DND-41 (cell line): ENCODE results near the gene HDAC7.

ENCODE experiments used
- ATAC-seq: fragments of 200-7000 bp; cut with Tn5 transposase; 3 replicates; pipeline ENCODE4 v1.9.1; 2021; ENCODE audit warnings: low read depth; ENCODE audit not compliant: insufficient read depth
- DNase-seq: peaks from one replicate; pipeline ENCODE4 v3.0.0-alpha.2; 2020
- H2AFZ ChIP-seq: 2 replicates; pipeline ENCODE4 v1.6.0; 2012; ENCODE audit warnings: low read depth, low read length
- H3K27ac ChIP-seq: 2 replicates; pipeline ENCODE4 v1.5.1; 2012; ENCODE audit warnings: low read length, inconsistent platforms
- H3K27me3 ChIP-seq: fragments of 200-600 bp; sonication (generic); 2 replicates; pipeline ENCODE4 v1.6.0; 2012; ENCODE audit warnings: low read length, mild to moderate bottlenecking, inconsistent platforms; ENCODE audit not compliant: insufficient read depth, poor library complexity
- H3K36me3 ChIP-seq: 2 replicates; pipeline ENCODE4 v1.5.1; 2012; ENCODE audit warnings: low read length, inconsistent platforms; ENCODE audit not compliant: insufficient read depth
- H3K4me1 ChIP-seq: 2 replicates; pipeline ENCODE4 v1.5.1; 2012; ENCODE audit warnings: mild to moderate bottlenecking, low read length; ENCODE audit not compliant: insufficient read depth
- H3K4me2 ChIP-seq: 2 replicates; pipeline ENCODE4 v1.6.0; 2012; ENCODE audit warnings: mild to moderate bottlenecking, moderate library complexity, low read length, inconsistent platforms; ENCODE audit not compliant: insufficient read depth
- H3K4me3 ChIP-seq, 2 experiments: fragments of 200-600 bp in 1 of 2; shearing (Covaris generic) in 1 of 2; 2 replicates each; pipeline ENCODE4 v1.5.1; 2012 to 2016; ENCODE audit warnings: inconsistent platforms in 2 of 2, low read length in 2 of 2, mild to moderate bottlenecking in 2 of 2, low read depth in 1 of 2, moderate library complexity in 1 of 2
- H3K79me2 ChIP-seq: 2 replicates; pipeline ENCODE4 v1.6.0; 2012; ENCODE audit warnings: low read length, inconsistent platforms; ENCODE audit not compliant: insufficient read depth
- H3K9ac ChIP-seq: 2 replicates; pipeline ENCODE4 v1.6.0; 2012; ENCODE audit warnings: low read depth, mild to moderate bottlenecking, inconsistent platforms, low read length, moderate library complexity
- H3K9me3 ChIP-seq: 2 replicates; pipeline ENCODE4 v1.5.1; 2012; ENCODE audit warnings: low read length, moderate library complexity, mild to moderate bottlenecking, inconsistent platforms; ENCODE audit not compliant: insufficient read depth, severe bottlenecking
- H4K20me1 ChIP-seq: 2 replicates; pipeline ENCODE4 v1.6.0; 2012; ENCODE audit warnings: low read length; ENCODE audit not compliant: insufficient read depth
- CTCF ChIP-seq: IDR thresholded peaks from 2 replicates; pipeline ENCODE4 v1.5.1; 2012; ENCODE audit warnings: borderline replicate concordance, low read length, moderate library complexity, mild to moderate bottlenecking; ENCODE audit not compliant: poor library complexity, severe bottlenecking; ENCODE audit errors: extremely low read depth
- EZH2 ChIP-seq: IDR thresholded peaks from 3 replicates; pipeline ENCODE4 v1.6.1; 2012; ENCODE audit warnings: borderline replicate concordance, low read depth, mild to moderate bottlenecking, moderate library complexity, low read length, inconsistent platforms; ENCODE audit not compliant: severe bottlenecking

HDAC7 gene

GRCh38 chr12:47829584-47829983 lies 9.9 kb upstream of the HDAC7 start:
- TF ChIP-seq CTCF (no peak), EZH2 (no peak)
- H3K4me3 ChIP-seq = no peak overlapping the region
- no peak overlapping the region for H3K9ac ChIP-seq
- DNase-seq = no peak
- no peaks in the 10 kb centered on the region for H3K9me3 ChIP-seq
- ATAC-seq = no peak
- H3K27ac ChIP-seq = no peak overlapping the region
- no peak overlapping the region for H3K4me2 ChIP-seq
- H2AFZ ChIP-seq = no peak overlapping the region
- H3K27me3 ChIP-seq = peaks cover 2% of the 10 kb centered on the region
- H3K79me2 ChIP-seq = no peaks in the 10 kb centered on the region
- H3K4me1 ChIP-seq = peaks cover 36% of the 10 kb centered on the region
- no peaks in the 10 kb centered on the region for H3K36me3 ChIP-seq
- no peaks in the 10 kb centered on the region for H4K20me1 ChIP-seq

GRCh38 chr12:47828976-47829482 lies 9.3 kb upstream of the HDAC7 start:
- Histone ChIP-seq H3K79me2 (no peaks in the 10 kb centered on the region), H3K4me2 (no peak overlapping the region), H3K9ac (no peak overlapping the region), H3K27ac (no peak overlapping the region), H3K36me3 (no peaks in the 10 kb centered on the region), H3K4me1 (peaks cover 36% of the 10 kb centered on the region), H3K4me3 (no peak overlapping the region), H3K9me3 (no peaks in the 10 kb centered on the region), H3K27me3 (peaks cover 2% of the 10 kb centered on the region), H2AFZ (no peak overlapping the region), H4K20me1 (no peaks in the 10 kb centered on the region)
- no peak for DNase-seq
- TF ChIP-seq CTCF = no peak
- no peak for TF ChIP-seq EZH2
- no peak for ATAC-seq

GRCh38 chr12:47828008-47828975 lies 8.6 kb upstream of the HDAC7 start:
- Histone ChIP-seq H3K79me2 (no peaks in the 10 kb centered on the region), H3K36me3 (no peaks in the 10 kb centered on the region), H3K4me2 (no peak overlapping the region), H3K4me3 (no peak overlapping the region), H4K20me1 (no peaks in the 10 kb centered on the region), H3K9ac (no peak overlapping the region), H3K4me1 (peaks cover 34% of the 10 kb centered on the region), H3K27ac (no peak overlapping the region), H2AFZ (no peak overlapping the region), H3K9me3 (no peaks in the 10 kb centered on the region), H3K27me3 (peaks cover 2% of the 10 kb centered on the region)
- TF ChIP-seq EZH2 (no peak), CTCF (no peak)
- no peak for DNase-seq
- no peak for ATAC-seq
